GM18951 (cell line): ENCODE results near the gene SENP3.

ENCODE experiments used
- POLR2A ChIP-seq: IDR thresholded peaks from 4 replicates; pipeline ENCODE4 v1.6.1; 2011; ENCODE audit warnings: mild to moderate bottlenecking; ENCODE audit not compliant: insufficient read length, insufficient read depth; ENCODE audit errors: extremely low read depth
- in situ Hi-C: fragments of 300-500 bp; cut with MboI; formaldehyde crosslinking; loops from one replicate; pipeline ENCODE4 v1.12.0; 2022; ENCODE audit warnings: low sequenced_read_pairs, mixed read lengths, inconsistent platforms; ENCODE audit not compliant: unreplicated experiment

SENP3 gene

DNA sequence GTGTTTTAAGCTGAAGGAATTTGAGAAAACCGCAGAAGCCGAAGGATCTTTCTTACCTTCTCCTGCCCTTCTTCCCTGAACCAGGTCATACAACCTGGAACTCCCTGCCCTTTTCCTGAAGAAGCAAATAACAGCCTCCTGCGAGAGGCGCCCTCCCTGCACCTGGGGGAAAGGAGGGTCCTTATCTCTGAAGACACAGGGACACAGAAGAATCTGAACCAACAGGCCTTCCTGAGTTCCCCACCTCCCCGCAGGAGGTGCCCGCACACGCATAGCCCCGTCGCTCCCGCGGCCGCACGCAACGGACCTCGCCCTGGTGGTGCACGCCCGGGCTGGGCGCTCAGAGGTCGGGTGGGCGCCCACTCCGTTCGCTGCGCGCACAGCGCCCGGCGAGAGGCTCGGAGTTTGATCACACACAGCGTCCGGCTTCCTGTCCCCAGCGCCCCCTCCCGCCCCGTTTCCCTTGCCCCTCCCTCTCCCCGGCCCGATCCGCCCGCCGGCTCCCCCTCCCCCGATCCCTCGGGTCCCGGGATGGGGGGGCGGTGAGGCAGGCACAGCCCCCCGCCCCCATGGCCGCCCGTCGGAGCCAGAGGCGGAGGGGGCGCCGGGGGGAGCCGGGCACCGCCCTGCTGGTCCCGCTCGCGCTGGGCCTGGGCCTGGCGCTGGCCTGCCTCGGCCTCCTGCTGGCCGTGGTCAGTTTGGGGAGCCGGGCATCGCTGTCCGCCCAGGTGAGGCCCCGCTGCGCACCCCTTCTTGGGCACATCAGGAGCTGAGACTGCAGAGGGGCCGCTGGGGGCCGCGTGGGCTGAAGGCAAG, 12.9 kb upstream of the SENP3 start, which contains the start of gene TNFSF12:
Gene TNFSF12, plus strand, starts transcription at position 474 of the 816 bp plus-strand sequence. Its CDS starts 96 bp downstream, at position 570.
- TF ChIP-seq POLR2A: peak; percentile 84
- in situ Hi-C loops: no loop called here

DNA sequence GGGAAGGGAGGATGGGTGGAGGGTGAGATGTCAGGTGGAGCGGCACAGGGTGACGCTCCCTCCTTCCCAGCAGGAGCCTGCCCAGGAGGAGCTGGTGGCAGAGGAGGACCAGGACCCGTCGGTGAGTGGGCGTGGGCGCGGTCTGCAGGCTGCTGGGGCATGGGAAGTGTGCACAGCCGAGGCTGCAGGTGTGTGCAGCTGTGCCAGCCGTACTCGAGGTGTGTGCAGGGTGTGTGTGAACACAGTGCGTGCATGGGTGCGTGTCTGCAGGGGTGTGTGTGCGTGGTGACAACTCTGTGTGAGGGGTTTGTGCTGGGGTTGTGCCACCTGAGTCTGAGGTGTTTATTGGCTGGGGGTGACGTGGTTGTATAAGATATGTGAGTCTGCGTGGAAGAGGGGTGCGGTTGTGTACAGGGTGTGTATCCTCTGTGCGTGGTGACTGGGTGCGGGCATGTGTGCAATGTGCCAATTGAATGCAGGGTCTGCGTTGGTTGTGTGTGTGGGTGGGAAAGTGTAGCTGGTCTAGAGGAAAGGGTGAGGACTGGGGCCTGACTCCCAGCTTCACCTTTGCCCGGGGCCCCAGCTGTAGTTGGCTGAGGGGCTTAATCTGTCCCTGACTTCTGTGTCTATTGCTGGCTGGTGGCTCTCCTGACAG, 12.2 kb upstream of the SENP3 start:
- in situ Hi-C loops: no loop called here
- no peak for TF ChIP-seq POLR2A

DNA sequence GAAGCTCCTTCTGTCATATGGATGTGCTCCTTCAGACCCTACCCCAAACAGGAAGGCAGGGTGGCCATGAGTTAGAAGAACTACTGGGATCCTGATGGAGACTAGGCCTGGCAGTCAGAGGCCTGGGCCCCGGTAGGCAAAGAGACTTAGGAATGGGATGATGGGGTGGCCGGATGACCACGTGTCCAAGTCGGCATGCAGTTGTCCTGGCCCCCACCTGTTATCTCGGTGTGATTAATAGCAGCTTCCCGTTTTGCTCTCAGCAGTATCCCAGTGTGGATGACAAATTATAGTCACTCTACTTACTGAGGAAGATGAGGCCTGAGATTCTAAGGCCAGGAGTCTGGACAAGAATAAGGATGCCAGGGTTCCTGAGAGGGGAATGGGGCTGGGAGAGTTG, 11.4 kb upstream of the SENP3 start:
- TF ChIP-seq POLR2A: no peak
- in situ Hi-C loops: no loop called here

DNA sequence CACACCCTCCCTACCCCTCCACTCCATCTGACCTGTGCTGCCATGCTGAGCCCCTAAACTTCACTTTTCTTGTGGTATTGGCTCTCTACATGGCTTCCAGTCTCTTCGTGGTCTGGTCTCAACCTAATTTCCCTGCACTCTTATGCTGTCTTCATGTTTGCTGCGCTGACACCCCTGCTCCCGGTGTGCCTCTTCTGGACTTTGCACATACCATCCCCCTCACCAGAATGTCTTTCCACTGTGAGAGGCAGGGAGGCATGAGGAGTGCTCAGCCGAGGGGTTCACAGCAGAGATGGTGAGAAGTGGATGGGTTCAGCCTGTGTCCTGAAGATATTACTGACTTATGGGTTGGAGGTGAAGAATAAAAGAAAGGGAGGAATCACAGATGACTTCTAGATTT, 10.3 kb upstream of the SENP3 start:
- in situ Hi-C loops: no loop called here
- TF ChIP-seq POLR2A: no peak

DNA sequence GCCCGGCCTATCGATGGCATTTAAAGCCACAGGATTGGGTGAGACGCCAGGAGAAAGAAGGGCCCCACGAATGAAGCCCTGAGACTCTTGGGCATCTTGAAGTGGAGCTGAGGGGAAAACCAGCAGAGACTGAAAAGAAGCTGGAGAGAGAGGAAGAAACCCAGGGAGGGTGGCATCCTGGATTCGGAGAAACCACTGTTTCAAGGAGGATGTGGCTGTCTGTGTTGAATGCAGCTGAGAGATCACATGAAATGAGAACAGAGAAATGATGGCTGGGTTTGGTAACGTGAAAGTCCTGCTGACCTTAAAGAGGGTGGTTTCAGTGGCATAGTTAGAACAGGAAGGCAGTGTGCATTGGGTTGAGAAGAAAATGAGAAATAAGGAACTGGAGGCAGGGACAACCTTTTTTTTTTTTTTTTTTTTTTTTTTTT, 9.1 kb upstream of the SENP3 start:
- TF ChIP-seq POLR2A: no peak
- in situ Hi-C loops: no loop called here

DNA sequence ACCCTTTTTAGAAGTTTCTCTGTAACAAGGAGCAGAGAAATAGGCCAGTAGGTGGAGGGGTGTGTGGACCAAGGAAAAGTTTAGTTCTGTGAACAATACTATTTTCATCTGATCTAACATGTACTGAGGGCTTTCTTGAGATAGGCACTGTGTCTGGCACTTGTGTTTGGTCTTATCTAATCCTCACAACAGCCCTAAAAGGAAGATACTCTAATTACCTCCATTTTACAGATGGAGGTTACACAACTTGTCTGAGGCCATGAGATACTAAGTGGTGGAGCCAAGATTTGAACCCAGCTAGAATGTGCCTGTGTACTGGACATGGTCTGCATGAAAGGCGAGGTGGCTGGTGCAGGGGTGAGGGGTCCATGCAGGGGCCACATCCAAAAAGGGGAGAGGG, 8.4 kb upstream of the SENP3 start:
- in situ Hi-C loops: no loop called here
- no peak for TF ChIP-seq POLR2A

DNA sequence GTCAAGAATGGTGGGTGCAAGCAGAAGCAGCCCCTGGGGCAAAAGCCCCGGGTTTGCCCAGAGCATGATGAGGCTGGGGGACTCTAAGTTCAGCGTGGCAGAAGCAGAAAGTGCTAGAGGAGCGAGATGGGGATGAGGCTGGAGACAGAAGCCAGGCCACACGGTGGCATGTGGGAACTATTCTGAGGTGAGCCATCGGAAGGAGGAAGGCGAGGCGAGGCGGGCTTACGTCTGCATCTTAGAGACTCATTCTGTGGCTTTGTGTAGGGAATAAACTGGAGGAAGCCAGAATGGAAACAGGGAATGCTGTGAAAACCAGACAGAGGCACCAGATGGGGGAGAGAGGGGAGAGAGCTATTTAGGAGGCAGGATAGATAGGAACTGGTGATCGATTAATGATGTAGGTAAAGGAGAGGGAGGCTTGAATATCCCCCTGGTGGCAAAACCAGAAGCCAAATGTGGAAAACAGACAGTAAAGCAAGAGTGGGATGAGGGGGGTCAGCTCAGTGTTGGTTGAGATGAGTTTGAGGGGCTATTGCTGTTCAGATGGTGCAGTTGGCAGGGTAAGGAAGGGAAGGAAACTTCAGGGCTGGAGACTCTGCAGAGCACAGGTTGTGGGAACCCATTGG, 6.3 kb upstream of the SENP3 start:
- in situ Hi-C loops: no loop called here
- no peak for TF ChIP-seq POLR2A

DNA sequence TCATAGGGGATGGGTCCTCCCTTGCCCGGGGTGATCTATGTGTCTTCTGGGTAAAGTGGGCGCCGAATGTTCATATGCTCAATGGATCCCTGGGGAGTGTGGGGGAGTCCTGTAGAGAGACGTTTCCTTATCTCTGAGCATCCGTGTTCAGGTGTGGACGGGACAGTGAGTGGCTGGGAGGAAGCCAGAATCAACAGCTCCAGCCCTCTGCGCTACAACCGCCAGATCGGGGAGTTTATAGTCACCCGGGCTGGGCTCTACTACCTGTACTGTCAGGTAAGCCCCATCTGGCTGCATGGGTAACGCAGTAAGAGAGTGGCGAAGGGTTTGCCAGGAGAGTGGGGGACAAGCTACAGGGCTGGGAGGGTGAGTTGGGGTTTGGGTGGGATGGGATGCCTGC, 5.1 kb upstream of the SENP3 start:
- TF ChIP-seq POLR2A: no peak
- in situ Hi-C loops: no loop called here

DNA sequence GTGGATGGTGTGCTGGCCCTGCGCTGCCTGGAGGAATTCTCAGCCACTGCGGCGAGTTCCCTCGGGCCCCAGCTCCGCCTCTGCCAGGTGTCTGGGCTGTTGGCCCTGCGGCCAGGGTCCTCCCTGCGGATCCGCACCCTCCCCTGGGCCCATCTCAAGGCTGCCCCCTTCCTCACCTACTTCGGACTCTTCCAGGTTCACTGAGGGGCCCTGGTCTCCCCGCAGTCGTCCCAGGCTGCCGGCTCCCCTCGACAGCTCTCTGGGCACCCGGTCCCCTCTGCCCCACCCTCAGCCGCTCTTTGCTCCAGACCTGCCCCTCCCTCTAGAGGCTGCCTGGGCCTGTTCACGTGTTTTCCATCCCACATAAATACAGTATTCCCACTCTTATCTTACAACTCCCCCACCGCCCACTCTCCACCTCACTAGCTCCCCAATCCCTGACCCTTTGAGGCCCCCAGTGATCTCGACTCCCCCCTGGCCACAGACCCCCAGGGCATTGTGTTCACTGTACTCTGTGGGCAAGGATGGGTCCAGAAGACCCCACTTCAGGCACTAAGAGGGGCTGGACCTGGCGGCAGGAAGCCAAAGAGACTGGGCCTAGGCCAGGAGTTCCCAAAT, 4.5 kb upstream of the SENP3 start:
- no peak for TF ChIP-seq POLR2A
- in situ Hi-C loops: no loop called here

DNA sequence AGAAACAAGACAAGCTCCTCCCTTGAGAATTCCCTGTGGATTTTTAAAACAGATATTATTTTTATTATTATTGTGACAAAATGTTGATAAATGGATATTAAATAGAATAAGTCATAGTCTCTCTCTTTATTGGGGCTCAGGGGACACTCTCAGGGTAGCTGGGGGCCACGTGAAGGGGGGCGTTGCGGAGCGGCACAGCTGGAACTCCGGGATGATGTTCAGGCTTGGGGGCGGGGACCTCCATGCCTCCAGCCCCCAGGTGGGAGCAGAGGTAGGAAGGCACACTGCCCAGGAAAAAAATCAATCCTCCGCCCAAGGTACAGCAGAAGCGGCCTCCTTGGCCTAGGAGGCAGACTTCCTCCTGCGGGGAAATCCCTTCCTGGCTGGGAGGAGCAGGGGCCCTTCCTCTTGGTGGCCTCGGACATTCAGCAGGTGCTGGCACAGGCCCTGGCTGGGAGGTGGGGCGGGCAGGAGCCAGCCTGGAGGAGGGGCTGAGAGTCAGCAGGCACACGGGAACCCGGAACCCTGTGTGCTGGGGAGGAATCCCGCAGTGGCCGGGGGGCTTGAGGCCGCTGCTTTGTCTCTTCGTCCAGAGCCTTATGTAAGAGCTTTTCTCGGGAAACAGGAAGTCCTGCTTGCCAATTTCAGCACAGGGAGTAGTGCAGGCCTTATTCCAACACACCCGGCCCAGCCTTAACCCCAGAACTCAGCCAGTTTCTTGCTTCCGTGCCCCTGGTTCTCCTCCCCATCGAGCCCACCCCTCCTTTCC, 3.8 kb upstream of the SENP3 start:
- peak; percentile 76 for TF ChIP-seq POLR2A
- in situ Hi-C loops: no loop called here

DNA sequence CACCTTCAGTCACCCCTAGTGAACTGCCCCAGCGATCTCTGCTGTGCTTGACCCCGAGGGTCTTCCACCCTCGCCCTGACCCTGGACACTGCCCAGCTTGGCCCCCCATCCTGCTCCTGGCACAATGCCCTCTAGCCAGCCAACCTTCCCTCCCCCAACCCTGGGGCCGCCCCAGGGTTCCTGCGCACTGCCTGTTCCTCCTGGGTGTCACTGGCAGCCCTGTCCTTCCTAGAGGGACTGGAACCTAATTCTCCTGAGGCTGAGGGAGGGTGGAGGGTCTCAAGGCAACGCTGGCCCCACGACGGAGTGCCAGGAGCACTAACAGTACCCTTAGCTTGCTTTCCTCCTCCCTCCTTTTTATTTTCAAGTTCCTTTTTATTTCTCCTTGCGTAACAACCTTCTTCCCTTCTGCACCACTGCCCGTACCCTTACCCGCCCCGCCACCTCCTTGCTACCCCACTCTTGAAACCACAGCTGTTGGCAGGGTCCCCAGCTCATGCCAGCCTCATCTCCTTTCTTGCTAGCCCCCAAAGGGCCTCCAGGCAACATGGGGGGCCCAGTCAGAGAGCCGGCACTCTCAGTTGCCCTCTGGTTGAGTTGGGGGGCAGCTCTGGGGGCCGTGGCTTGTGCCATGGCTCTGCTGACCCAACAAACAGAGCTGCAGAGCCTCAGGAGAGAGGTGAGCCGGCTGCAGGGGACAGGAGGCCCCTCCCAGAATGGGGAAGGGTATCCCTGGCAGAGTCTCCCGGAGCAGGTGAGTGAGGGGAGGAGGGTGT, 3.0 kb upstream of the SENP3 start, which contains the start of gene TNFSF13:
Gene TNFSF13, plus strand, starts transcription at position 207 of the 776 bp plus-strand sequence. Its CDS starts 290 bp downstream, at position 497.
- TF ChIP-seq POLR2A: no peak
- in situ Hi-C loops: no loop called here
